WTC11 (cell line): Measurements from ENCODE around the gene DCTPP1. TPM values are rescaled to one million over a fixed set of nuclear protein-coding genes. Genes with fewer than 3 reads are reported as not detected.

Source experiments
- ATAC-seq: fragments of 200-7000 bp; cut with Tn5 transposase; 2 replicates; pipeline ENCODE4 v1.10.0; 2021; ENCODE audit warnings: mild to moderate bottlenecking, moderate library complexity
- CTCF ChIA-PET: fragments of 300-600 bp; sonication (Branson Sonifier 250); formaldehyde crosslinking; loops from one replicate; lab custom pipeline; 2021; ENCODE audit warnings: antibody characterized with exemption; lab: Charles Lee
- POLR2A ChIA-PET: fragments of 350-600 bp; sonication (Branson Sonifier 250); formaldehyde crosslinking; loops from one replicate; lab custom pipeline; 2021; ENCODE audit warnings: antibody characterized with exemption; lab: Charles Lee
- DNase-seq: peaks from one replicate; pipeline ENCODE4 v3.0.0; 2021; ENCODE audit warnings: low spot score
- H3K27ac Mint-ChIP-seq: 2 replicates; pipeline ENCODE4 v1.8.0; 2021; ENCODE audit warnings: mixed read lengths
- H3K27me3 Mint-ChIP-seq: 2 replicates; pipeline ENCODE4 v1.8.0; 2021; ENCODE audit warnings: low read depth, mild to moderate bottlenecking, moderate library complexity, mixed read lengths
- H3K36me3 Mint-ChIP-seq: 2 replicates; pipeline ENCODE4 v1.8.0; 2021; ENCODE audit warnings: mixed read lengths
- H3K4me1 Mint-ChIP-seq: 2 replicates; pipeline ENCODE4 v1.8.0; 2022; ENCODE audit warnings: mixed read lengths
- H3K4me3 Mint-ChIP-seq: 2 replicates; pipeline ENCODE4 v1.8.0; 2021; ENCODE audit warnings: mild to moderate bottlenecking, moderate library complexity, mixed read lengths
- H3K9me3 Mint-ChIP-seq: 2 replicates; pipeline ENCODE4 v1.8.0; 2021; ENCODE audit warnings: mixed read lengths
- ATF2 ChIP-seq: sonication (generic); formaldehyde crosslinking; IDR thresholded peaks from 2 replicates; pipeline ENCODE4 v1.8.1; 2022; ENCODE audit warnings: low read depth, missing genetic modification reagents, borderline replicate concordance
- ATF3 ChIP-seq: sonication (generic); formaldehyde crosslinking; conservative IDR thresholded peaks from 2 replicates; pipeline ENCODE4 v1.8.1; 2022; ENCODE audit warnings: mild to moderate bottlenecking, missing genetic modification reagents
- CDX4 ChIP-seq: fragments of 250-450 bp; sonication (Bioruptor Pico); IDR thresholded peaks from 2 replicates; pipeline ENCODE4 v1.9.0; 2021; ENCODE audit warnings: moderate library complexity, mild to moderate bottlenecking, inconsistent platforms, borderline replicate concordance
- ETV6 ChIP-seq: sonication (generic); formaldehyde crosslinking; IDR thresholded peaks from 2 replicates; pipeline ENCODE4 v1.8.1; 2022; ENCODE audit warnings: mild to moderate bottlenecking, missing genetic modification reagents
- GTF2I ChIP-seq: fragments of 250-450 bp; sonication (Bioruptor Pico); conservative IDR thresholded peaks from 2 replicates; pipeline ENCODE4 v1.4.0; 2021; ENCODE audit warnings: mild to moderate bottlenecking
- JAZF1 ChIP-seq: fragments of 250-450 bp; sonication (Bioruptor Pico); IDR thresholded peaks from 2 replicates; pipeline ENCODE4 v1.9.0; 2021; ENCODE audit warnings: moderate library complexity, mild to moderate bottlenecking, inconsistent platforms
- KAT7 ChIP-seq: sonication (generic); formaldehyde crosslinking; IDR thresholded peaks from 2 replicates; pipeline ENCODE4 v1.8.1; 2023; ENCODE audit warnings: missing genetic modification reagents, mild to moderate bottlenecking, borderline replicate concordance
- MYBL2 ChIP-seq: sonication (generic); formaldehyde crosslinking; IDR thresholded peaks from 2 replicates; pipeline ENCODE4 v1.8.1; 2023; ENCODE audit warnings: mild to moderate bottlenecking, moderate library complexity, missing genetic modification reagents
- NFATC4 ChIP-seq: fragments of 250-450 bp; sonication (Bioruptor Pico); IDR thresholded peaks from 2 replicates; pipeline ENCODE4 v1.9.0; 2021; ENCODE audit warnings: mild to moderate bottlenecking
- NR3C1 ChIP-seq: sonication (generic); formaldehyde crosslinking; conservative IDR thresholded peaks from 2 replicates; pipeline ENCODE4 v1.8.1; 2023; ENCODE audit warnings: low read depth, mild to moderate bottlenecking, missing genetic modification reagents
- PRDM15 ChIP-seq: sonication (generic); formaldehyde crosslinking; IDR thresholded peaks from 2 replicates; pipeline ENCODE4 v1.8.0; 2022; ENCODE audit warnings: missing genetic modification reagents
- SMAD3 ChIP-seq: sonication (generic); formaldehyde crosslinking; IDR thresholded peaks from 2 replicates; pipeline ENCODE4 v1.8.0; 2022; ENCODE audit warnings: missing genetic modification reagents, mild to moderate bottlenecking, borderline replicate concordance
- TCF7 ChIP-seq: sonication (generic); formaldehyde crosslinking; IDR thresholded peaks from 2 replicates; pipeline ENCODE4 v1.8.0; 2022; ENCODE audit warnings: mild to moderate bottlenecking, low read depth, missing genetic modification reagents, moderate library complexity
- TP53 ChIP-seq: sonication (generic); formaldehyde crosslinking; IDR thresholded peaks from 2 replicates; pipeline ENCODE4 v1.8.1; 2023; ENCODE audit warnings: mild to moderate bottlenecking, missing genetic modification reagents
- ZNF317 ChIP-seq: sonication (generic); formaldehyde crosslinking; IDR thresholded peaks from 2 replicates; pipeline ENCODE4 v1.8.1; 2023; ENCODE audit warnings: low read depth, mild to moderate bottlenecking, moderate library complexity, missing genetic modification reagents, borderline replicate concordance
- ZNF425 ChIP-seq: fragments of 250-450 bp; sonication (Bioruptor Pico); conservative IDR thresholded peaks from 2 replicates; pipeline ENCODE4 v1.9.0; 2021; ENCODE audit warnings: mild to moderate bottlenecking
- total RNA-seq: library from RNA; stranded (reverse); gene quantifications from 3 replicates; pipeline ENCODE4 v1.2.3, GENCODE V29; 2021

DCTPP1 gene
- total RNA-seq, 1 experiment from 2014 or later: 70.5 TPM

GRCh38 chr16:30445149-30445407 lies 15.2 kb upstream of the DCTPP1 start:
- Mint-ChIP-seq H3K27ac (no peak overlapping the region), H3K36me3 (peaks cover 19% of the 10 kb centered on the region), H3K27me3 (peaks cover 28% of the 10 kb centered on the region), H3K9me3 (peaks cover 16% of the 10 kb centered on the region), H3K4me1 (peaks cover 22% of the 10 kb centered on the region), H3K4me3 (peak overlapping the region; percentile 77)
- CTCF ChIA-PET: interaction anchor here (1.0 to 4.5 kb wide), 3 partner anchors 15 to 170 kb away, joined by 3 to 25 read pairs (median 9); partner anchors contain the start of gene DCTPP1
- POLR2A ChIA-PET: interaction anchor here (1.0 kb wide), 1 partner anchor 141 kb away, joined by 4 read pairs; no protein-coding TSS in a partner anchor
- no peak for DNase-seq
- peak; percentile 19 for ATAC-seq
- TF ChIP-seq KAT7 (no peak), ZNF317 (CRISPR knock-in tag) (no peak), PRDM15 (no peak), GTF2I (CRISPR knock-in tag) (no peak), CDX4 (no peak), SMAD3 (CRISPR knock-in tag) (no peak), ETV6 (CRISPR knock-in tag) (no peak), ATF2 (CRISPR knock-in tag) (no peak), TP53 (CRISPR knock-in tag) (no peak), ATF3 (no peak), MYBL2 (CRISPR knock-in tag) (no peak), ZNF425 (CRISPR knock-in tag) (no peak), TCF7 (CRISPR knock-in tag) (no peak)

DNA sequence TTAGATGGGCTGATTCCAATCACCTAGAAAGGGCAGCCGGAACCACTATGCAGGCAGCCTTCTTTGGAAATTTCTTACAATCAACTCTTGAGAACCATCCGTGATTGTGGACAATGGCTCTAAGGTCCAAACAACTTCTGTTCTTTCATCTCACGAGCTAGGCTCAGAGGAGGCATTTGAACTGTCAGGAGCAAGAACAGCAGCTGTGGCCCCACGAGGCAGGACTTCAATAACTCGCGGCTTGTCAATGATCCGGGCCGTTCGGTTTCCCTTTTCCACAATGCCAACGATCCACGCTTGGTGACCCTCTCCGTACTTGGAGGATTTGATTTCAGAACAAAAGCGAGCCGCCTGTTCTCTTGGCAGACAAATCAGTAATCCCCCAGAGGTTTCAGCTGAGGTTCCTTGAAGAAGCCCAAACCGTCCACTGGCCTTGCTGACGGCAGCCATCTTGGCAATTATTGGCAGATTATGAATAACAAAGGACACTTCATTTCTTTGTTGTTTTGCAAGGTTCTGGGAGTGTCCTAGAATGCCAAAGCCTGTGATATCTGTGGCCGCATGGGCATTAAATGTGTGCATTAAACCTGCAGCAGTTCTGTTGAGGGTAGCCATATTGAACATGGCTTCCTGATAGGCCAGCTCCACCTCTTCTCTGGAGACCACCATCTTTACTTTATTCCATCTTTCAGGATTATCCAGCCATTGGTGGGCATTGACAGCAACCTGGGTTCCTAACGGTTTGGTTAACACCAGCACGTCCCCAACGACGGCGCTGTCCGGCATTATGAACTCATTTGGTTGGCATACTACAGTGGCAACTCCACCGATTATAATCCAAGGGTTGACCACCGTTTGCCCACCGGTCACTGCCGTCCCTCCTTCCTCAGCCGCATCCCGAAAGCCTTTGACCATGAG lies 14.7 kb upstream of the DCTPP1 start:
- H3K27me3 Mint-ChIP-seq: peaks cover 28% of the 10 kb centered on the region
- CTCF ChIA-PET: interaction anchor here (1.0 to 4.5 kb wide), 3 partner anchors 14 to 171 kb away, joined by 3 to 25 read pairs (median 9); partner anchors contain the start of gene DCTPP1
- DNase-seq (no peak), ATAC-seq (no peak)
- no peak for TF ChIP-seq JAZF1 (CRISPR knock-in tag)
- no peak for TF ChIP-seq NR3C1 (CRISPR knock-in tag)
- TF ChIP-seq NFATC4 (CRISPR knock-in tag): no peak
- peaks cover 16% of the 10 kb centered on the region for H3K9me3 Mint-ChIP-seq
- H3K27ac Mint-ChIP-seq: no peak overlapping the region
- H3K4me1 Mint-ChIP-seq: peaks cover 22% of the 10 kb centered on the region
- POLR2A ChIA-PET: interaction anchor here (1.0 kb wide), 1 partner anchor 142 kb away, joined by 4 read pairs; no protein-coding TSS in a partner anchor
- peak overlapping the region; percentile 77 for H3K4me3 Mint-ChIP-seq
- peaks cover 19% of the 10 kb centered on the region for H3K36me3 Mint-ChIP-seq
